Mesenchymal stem cell (in vitro differentiated cells and primary cell): Measurements from ENCODE around the gene MROH2B.

ENCODE experiments used
- DNase-seq: peaks from one replicate; pipeline ENCODE4 v3.0.0-alpha.2; 2013
- H2AFZ ChIP-seq: one replicate; pipeline ENCODE4 v1.6.1; 2013; ENCODE audit warnings: low read depth, mild to moderate bottlenecking, control low read depth, inconsistent platforms, low read length, moderate library complexity
- H2AK5ac ChIP-seq: 2 replicates; pipeline ENCODE4 v1.6.1; 2013; ENCODE audit warnings: low read length, moderate library complexity, mild to moderate bottlenecking, inconsistent platforms; ENCODE audit not compliant: severe bottlenecking
- H2BK120ac ChIP-seq: one replicate; pipeline ENCODE4 v1.6.1; 2013; ENCODE audit warnings: low read depth, mild to moderate bottlenecking, inconsistent platforms, low read length, moderate library complexity
- H2BK12ac ChIP-seq, 2 experiments: one replicate each; pipeline ENCODE4 v1.6.1; 2013; ENCODE audit warnings: inconsistent platforms in 2 of 2, low read length in 2 of 2, mild to moderate bottlenecking in 2 of 2, moderate library complexity in 2 of 2, control low read depth in 1 of 2
- H2BK15ac ChIP-seq: one replicate; pipeline ENCODE4 v1.6.1; 2013; ENCODE audit warnings: mild to moderate bottlenecking, low read depth, inconsistent platforms; ENCODE audit not compliant: poor library complexity, severe bottlenecking
- H2BK5ac ChIP-seq: 2 replicates; pipeline ENCODE4 v1.6.1; 2013; ENCODE audit warnings: low read depth, mild to moderate bottlenecking, low read length, control low read depth, inconsistent platforms; ENCODE audit not compliant: poor library complexity, severe bottlenecking
- H3K14ac ChIP-seq, 2 experiments: one replicate each; pipeline ENCODE4 v1.6.1; 2013; ENCODE audit warnings: inconsistent platforms in 2 of 2, low read length in 2 of 2, control low read depth in 1 of 2, mild to moderate bottlenecking in 1 of 2, moderate library complexity in 1 of 2
- H3K18ac ChIP-seq, 2 experiments: one replicate each; pipeline ENCODE4 v1.6.1; 2013; ENCODE audit warnings: inconsistent platforms in 2 of 2, low read length in 2 of 2, control low read depth in 1 of 2, low read depth in 1 of 2, mild to moderate bottlenecking in 1 of 2
- H3K23ac ChIP-seq, 2 experiments: one replicate each; pipeline ENCODE4 v1.6.1; 2013; ENCODE audit warnings: inconsistent platforms in 2 of 2, low read length in 2 of 2, mild to moderate bottlenecking in 2 of 2, moderate library complexity in 2 of 2, control low read depth in 1 of 2
- H3K27ac ChIP-seq: 2 replicates; pipeline ENCODE4 v1.5.1; 2013; ENCODE audit warnings: mild to moderate bottlenecking, moderate library complexity, low read length, control low read depth, inconsistent platforms; ENCODE audit not compliant: poor library complexity, severe bottlenecking
- H3K27me3 ChIP-seq, 2 experiments: 2 replicates each; pipeline versions ENCODE4 v1.6.1 to v1.7.0; 2013; ENCODE audit warnings: low read length in 2 of 2, mild to moderate bottlenecking in 2 of 2, moderate library complexity in 2 of 2, control low read depth in 1 of 2, inconsistent platforms in 1 of 2; ENCODE audit not compliant: control insufficient read depth in 1 of 2, insufficient read depth in 1 of 2
- H3K36me3 ChIP-seq, 2 experiments: 2 replicates each; pipeline versions ENCODE4 v1.6.1 to v1.7.0; 2013; ENCODE audit warnings: low read length in 2 of 2, control low read depth in 1 of 2, inconsistent platforms in 1 of 2, low read depth in 1 of 2, mild to moderate bottlenecking in 1 of 2; ENCODE audit not compliant: insufficient read depth in 2 of 2, control insufficient read depth in 1 of 2
- H3K4ac ChIP-seq, 2 experiments: one replicate each; pipeline ENCODE4 v1.6.1; 2013; ENCODE audit warnings: inconsistent platforms in 2 of 2, low read length in 2 of 2, mild to moderate bottlenecking in 2 of 2, moderate library complexity in 2 of 2, control low read depth in 1 of 2, low read depth in 1 of 2
- H3K4me1 ChIP-seq: 2 replicates; pipeline ENCODE4 v1.6.1; 2013; ENCODE audit warnings: low read depth, low read length, control low read depth; ENCODE audit not compliant: control insufficient read depth, insufficient read depth
- H3K4me2 ChIP-seq: 2 replicates; pipeline ENCODE4 v1.6.1; 2013; ENCODE audit warnings: low read length, mild to moderate bottlenecking, inconsistent platforms; ENCODE audit not compliant: poor library complexity, severe bottlenecking
- H3K4me3 ChIP-seq, 2 experiments: 2 replicates each; pipeline versions ENCODE4 v1.5.1 to v1.7.0; 2013; ENCODE audit warnings: low read length in 2 of 2, mild to moderate bottlenecking in 2 of 2, control low read depth in 1 of 2, low read depth in 1 of 2; ENCODE audit not compliant: insufficient read depth in 1 of 2
- H3K79me1 ChIP-seq: replicated peaks from 2 replicates; pipeline ENCODE4 v1.6.1; 2013; ENCODE audit warnings: mild to moderate bottlenecking, control low read depth, low read length, inconsistent platforms; ENCODE audit not compliant: poor library complexity, severe bottlenecking
- H3K9ac ChIP-seq: 2 replicates; pipeline ENCODE4 v1.7.0; 2013; ENCODE audit warnings: mild to moderate bottlenecking, low read length, moderate library complexity
- H3K9me3 ChIP-seq: 2 replicates; pipeline ENCODE4 v1.7.0; 2013; ENCODE audit warnings: mild to moderate bottlenecking, low read length; ENCODE audit not compliant: control insufficient read depth
- H4K8ac ChIP-seq: one replicate; pipeline ENCODE4 v1.6.1; 2013; ENCODE audit warnings: inconsistent platforms, mild to moderate bottlenecking, low read length, moderate library complexity
- H4K91ac ChIP-seq: one replicate; pipeline ENCODE4 v1.6.1; 2013; ENCODE audit warnings: mild to moderate bottlenecking, low read length, inconsistent platforms
- WGBS: methylation state at CpG from one replicate; pipeline ENCODE4 v1.1.7; 2013; ENCODE audit warnings: mixed read lengths; 5-methylcytosine and 5-hydroxymethylcytosine counted together

Gene MROH2B

GRCh38 chr5:41009232-41009631 lies 61.9 kb downstream of the MROH2B start:
- no peak for DNase-seq
- no peak overlapping the region for H2BK12ac ChIP-seq
- H3K36me3 ChIP-seq = no peaks in the 10 kb centered on the region
- no peak overlapping the region for H2AK5ac ChIP-seq
- no peak overlapping the region for H3K4me3 ChIP-seq
- no peak overlapping the region for H3K4ac ChIP-seq
- no peaks in the 10 kb centered on the region for H3K4me1 ChIP-seq
- H3K79me1 ChIP-seq = no peaks in the 10 kb centered on the region
- H2AFZ ChIP-seq = no peak overlapping the region
- no peak overlapping the region for H3K18ac ChIP-seq
- no peak overlapping the region for H3K9ac ChIP-seq
- no peak overlapping the region for H2BK120ac ChIP-seq
- H4K91ac ChIP-seq = no peak overlapping the region
- H2BK5ac ChIP-seq = no peak overlapping the region
- no peak overlapping the region for H4K8ac ChIP-seq
- WGBS = 87% methylated on average over 3 of the region's 4 CpGs
- H3K9me3 ChIP-seq = no peaks in the 10 kb centered on the region
- H3K14ac ChIP-seq = no peak overlapping the region
- H3K27me3 ChIP-seq = no peaks in the 10 kb centered on the region
- no peak overlapping the region for H2BK15ac ChIP-seq
- H3K23ac ChIP-seq = no peak overlapping the region
- no peak overlapping the region for H3K27ac ChIP-seq
- no peak overlapping the region for H3K4me2 ChIP-seq

GRCh38 chr5:41004931-41005330 lies 66.2 kb downstream of the MROH2B start:
- Histone ChIP-seq H4K8ac (no peak overlapping the region), H3K14ac (no peak overlapping the region), H3K79me1 (no peaks in the 10 kb centered on the region), H2BK120ac (no peak overlapping the region), H3K23ac (no peak overlapping the region), H3K4ac (no peak overlapping the region), H3K4me3 (no peak overlapping the region), H3K9ac (no peak overlapping the region), H3K18ac (no peak overlapping the region), H2AFZ (no peak overlapping the region), H3K27ac (no peak overlapping the region), H3K27me3 (no peaks in the 10 kb centered on the region), H2AK5ac (no peak overlapping the region), H3K9me3 (no peaks in the 10 kb centered on the region), H3K4me2 (no peak overlapping the region), H2BK15ac (no peak overlapping the region), H3K4me1 (no peaks in the 10 kb centered on the region), H2BK12ac (no peak overlapping the region), H4K91ac (no peak overlapping the region), H3K36me3 (no peaks in the 10 kb centered on the region), H2BK5ac (no peak overlapping the region)
- no peak for DNase-seq
- 82% methylated on average over 7 of the region's 7 CpGs for WGBS

GRCh38 chr5:41003670-41004376 lies 67.3 kb downstream of the MROH2B start:
- Histone ChIP-seq H3K9ac (no peak overlapping the region), H2BK15ac (no peak overlapping the region), H3K27ac (no peak overlapping the region), H4K91ac (no peak overlapping the region), H3K36me3 (no peaks in the 10 kb centered on the region), H3K9me3 (no peaks in the 10 kb centered on the region), H2BK120ac (no peak overlapping the region), H3K4me2 (no peak overlapping the region), H2AK5ac (no peak overlapping the region), H2BK12ac (no peak overlapping the region), H3K18ac (no peak overlapping the region), H3K79me1 (no peaks in the 10 kb centered on the region), H3K4ac (no peak overlapping the region), H3K27me3 (no peaks in the 10 kb centered on the region), H4K8ac (no peak overlapping the region), H3K4me3 (no peak overlapping the region), H2BK5ac (no peak overlapping the region), H2AFZ (no peak overlapping the region), H3K14ac (no peak overlapping the region), H3K23ac (no peak overlapping the region), H3K4me1 (no peaks in the 10 kb centered on the region)
- no peak for DNase-seq
- WGBS = 69% methylated on average over 2 of the region's 3 CpGs

GRCh38 chr5:40999966-41000365 lies 71.2 kb downstream of the MROH2B start:
- DNase-seq = no peak
- Histone ChIP-seq H3K4me1 (no peaks in the 10 kb centered on the region), H2AK5ac (no peak overlapping the region), H3K27ac (no peak overlapping the region), H3K79me1 (no peaks in the 10 kb centered on the region), H3K4ac (no peak overlapping the region), H2BK12ac (no peak overlapping the region), H3K27me3 (no peaks in the 10 kb centered on the region), H2BK15ac (no peak overlapping the region), H3K4me3 (no peak overlapping the region), H3K18ac (no peak overlapping the region), H2AFZ (no peak overlapping the region), H3K9me3 (no peaks in the 10 kb centered on the region), H4K91ac (no peak overlapping the region), H2BK5ac (no peak overlapping the region), H4K8ac (no peak overlapping the region), H3K4me2 (no peak overlapping the region), H3K23ac (no peak overlapping the region), H3K9ac (no peak overlapping the region), H2BK120ac (no peak overlapping the region), H3K14ac (no peak overlapping the region), H3K36me3 (no peaks in the 10 kb centered on the region)
- 84% methylated on average over 4 of the region's 4 CpGs for WGBS
